ENCODE measurements around the gene DYNLT5. TPM values are rescaled to one million over a fixed set of nuclear protein-coding genes. Genes with fewer than 3 reads are reported as not detected.

DYNLT5 gene
- total RNA-seq, 2 donors from 2014 or later: not detected

Other genes with a start within 250 kb of the DYNLT5 start
- not detected for gene SGIP1, start 218.3 kb upstream of the DYNLT5 start, total RNA-seq
- gene INSL5, start 48.8 kb downstream of the DYNLT5 start, total RNA-seq: not detected
- gene DNAI4, start 172.4 kb downstream of the DYNLT5 start, total RNA-seq: 1 to 10 TPM; 1.7 to 3.0 TPM
- 10 to 100 TPM; 51.1 to 56.5 TPM for gene MIER1, start 172.5 kb downstream of the DYNLT5 start, total RNA-seq

Measured in activated naive CD4-positive, alpha-beta T cell treated with anti-CD3 and anti-CD28 coated beads, Interleukin-2, amount 50 U/mL, for 72 hours (primary cell).